ENCODE data around the gene SNX27.
"Not testable (repeated sequence)": the region's sequence is repeated elsewhere in the genome, so short reads cannot be mapped to it uniquely, and the experiment has no call there.

SNX27 gene

GRCh38 chr1:151723726-151724370, 112.0 kb downstream of the SNX27 start:
- no peak for DNase-seq

GRCh38 chr1:151728151-151729054, 116.6 kb downstream of the SNX27 start:
- peak in 1 of 2 experiments; percentile 70 for DNase-seq

DNA sequence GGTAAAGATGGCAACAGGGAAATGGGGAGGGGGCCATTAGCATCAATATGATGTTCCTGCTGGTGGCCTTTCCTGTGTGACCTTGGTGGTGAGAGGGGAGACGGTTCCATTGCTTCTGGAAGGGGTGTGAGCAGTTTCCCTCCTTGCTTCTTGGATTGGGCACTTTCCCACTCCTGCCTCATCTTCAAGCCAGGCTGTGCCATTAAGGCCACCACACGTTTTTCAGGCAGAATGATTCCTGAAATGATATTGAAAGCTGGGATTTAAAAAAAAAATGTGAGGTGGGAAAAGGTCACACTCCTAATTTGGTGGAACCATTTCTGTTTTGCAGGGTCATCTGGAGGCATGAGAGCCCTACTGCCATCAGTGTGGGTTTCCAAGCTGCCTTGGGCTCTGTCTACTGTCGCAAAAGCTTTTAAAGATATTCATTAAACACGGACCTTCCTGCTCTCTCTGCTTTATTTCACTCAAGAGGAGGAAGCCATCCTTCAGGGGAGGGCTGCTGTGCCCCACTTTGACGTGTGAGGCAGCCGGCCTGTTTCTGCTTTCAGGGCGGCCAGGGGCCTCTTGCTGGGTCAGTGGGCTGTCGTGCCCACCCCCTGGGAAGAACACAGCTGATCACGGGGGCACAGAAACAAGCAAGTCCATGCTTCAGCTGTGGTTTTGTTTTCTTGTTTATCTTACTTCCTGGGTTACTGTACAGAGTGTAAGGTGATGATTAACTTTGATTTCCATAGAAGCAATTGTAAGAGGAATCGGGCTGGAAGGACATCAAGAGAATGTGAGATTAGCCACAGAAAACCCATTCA, 117.5 kb downstream of the SNX27 start:
- no peak for DNase-seq

GRCh38 chr1:151729966-151730291, 118.1 kb downstream of the SNX27 start:
- DNase-seq, result no peak

DNA sequence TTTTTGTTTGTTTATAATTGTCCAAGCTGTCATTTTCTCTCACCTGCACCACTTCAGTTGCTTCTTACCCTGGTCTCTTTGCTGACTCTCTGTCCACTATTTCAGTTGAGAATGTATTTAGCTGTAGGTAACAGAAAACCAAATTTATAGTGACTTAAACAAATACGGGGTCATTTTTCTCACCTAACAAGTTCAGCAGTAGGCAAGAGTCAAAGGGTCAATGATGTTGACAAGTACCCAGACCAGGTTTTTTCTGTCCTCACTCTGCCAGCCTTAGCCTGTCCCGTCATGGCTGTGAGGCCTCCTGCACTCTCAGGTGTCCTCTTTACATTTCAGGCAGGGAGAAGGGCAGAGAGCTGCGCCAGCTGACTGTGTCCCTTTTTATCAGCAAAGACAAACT, 121.3 kb downstream of the SNX27 start:
- DNase-seq, result no peak

GRCh38 chr1:151733995-151734394, 122.1 kb downstream of the SNX27 start:
- not testable (repeated sequence) for DNase-seq

- DNase-seq, result no peak
These were observed 125.2 kb downstream of the SNX27 start for GRCh38 chr1:151737026-151737425.

- DNase-seq, result no peak
These were observed 125.6 kb downstream of the SNX27 start for GRCh38 chr1:151737479-151737878.

GRCh38 chr1:151739590-151740355, 127.9 kb downstream of the SNX27 start:
- no peak for DNase-seq

- DNase-seq, result no peak
These were observed 129.7 kb downstream of the SNX27 start for GRCh38 chr1:151741516-151741915.
